ENCODE data around the gene CEMP1. TPM values are rescaled to one million over a fixed set of nuclear protein-coding genes. Genes with fewer than 3 reads are reported as not detected.
"Not testable (repeated sequence)": the region's sequence is repeated elsewhere in the genome, so short reads cannot be mapped to it uniquely, and the experiment has no call there.

The CEMP1 gene
- total RNA-seq, 2 donors from 2014 or later: 0.63 TPM; not detected in 1

GRCh38 chr16:2539845-2540458 is 8.7 kb upstream of the CEMP1 start:
- TF ChIP-seq, protein P1, sequence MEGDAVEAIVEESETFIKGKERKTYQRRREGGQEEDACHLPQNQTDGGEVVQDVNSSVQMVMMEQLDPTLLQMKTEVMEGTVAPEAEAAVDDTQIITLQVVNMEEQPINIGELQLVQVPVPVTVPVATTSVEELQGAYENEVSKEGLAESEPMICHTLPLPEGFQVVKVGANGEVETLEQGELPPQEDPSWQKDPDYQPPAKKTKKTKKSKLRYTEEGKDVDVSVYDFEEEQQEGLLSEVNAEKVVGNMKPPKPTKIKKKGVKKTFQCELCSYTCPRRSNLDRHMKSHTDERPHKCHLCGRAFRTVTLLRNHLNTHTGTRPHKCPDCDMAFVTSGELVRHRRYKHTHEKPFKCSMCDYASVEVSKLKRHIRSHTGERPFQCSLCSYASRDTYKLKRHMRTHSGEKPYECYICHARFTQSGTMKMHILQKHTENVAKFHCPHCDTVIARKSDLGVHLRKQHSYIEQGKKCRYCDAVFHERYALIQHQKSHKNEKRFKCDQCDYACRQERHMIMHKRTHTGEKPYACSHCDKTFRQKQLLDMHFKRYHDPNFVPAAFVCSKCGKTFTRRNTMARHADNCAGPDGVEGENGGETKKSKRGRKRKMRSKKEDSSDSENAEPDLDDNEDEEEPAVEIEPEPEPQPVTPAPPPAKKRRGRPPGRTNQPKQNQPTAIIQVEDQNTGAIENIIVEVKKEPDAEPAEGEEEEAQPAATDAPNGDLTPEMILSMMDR (IDR thresholded peaks at IDR 0.05): peak; percentile 25
- Histone ChIP-seq H3K4me1 (ENCODE audit: control insufficient read depth in 1 of 2, low read depth in 2 of 2) (peaks cover 21 to 38% of the 10 kb centered on the region in 2 donors), H3K4me3 (peak overlapping the region; percentile 77)
- not testable (repeated sequence) for H3K27me3 ChIP-seq (replicated peaks; ENCODE audit: insufficient read depth); H3K9me3 ChIP-seq; DNase-seq (ENCODE audit: low spot score); H3K27ac ChIP-seq; H3K36me3 ChIP-seq; ATAC-seq (ENCODE audit: insufficient number of reproducible peaks, low FRiP score, low read depth)

- not testable (repeated sequence) for H3K36me3 ChIP-seq; H3K27me3 ChIP-seq (replicated peaks; ENCODE audit: insufficient read depth); H3K9me3 ChIP-seq; ATAC-seq (ENCODE audit: insufficient number of reproducible peaks, low FRiP score, low read depth); H3K27ac ChIP-seq; DNase-seq (ENCODE audit: low spot score)
- H3K4me1 ChIP-seq (ENCODE audit: control insufficient read depth in 1 of 2, low read depth in 2 of 2): peaks cover 21 to 38% of the 10 kb centered on the region in 2 donors
- H3K4me3 ChIP-seq: peak overlapping the region; percentile 77
Observed at GRCh38 chr16:2539192-2539844, 8.1 kb upstream of the CEMP1 start.

GRCh38 chr16:2537451-2538379 is 6.5 kb upstream of the CEMP1 start, which contains the start of gene PDPK1:
PDPK1 (plus strand) TSS chr16:2538021; CDS start chr16:2538113, 92 bp downstream.
- DNase-seq (ENCODE audit: low spot score): peak; percentile 70
- no peaks in the 10 kb centered on the region for H3K36me3 ChIP-seq
- peak within 1 kb of the TSS; percentile 69 to 82 for H3K27ac ChIP-seq
- ATAC-seq (ENCODE audit: insufficient number of reproducible peaks, low FRiP score, low read depth): peak; percentile 78
- H3K9me3 ChIP-seq: no peaks in the 10 kb centered on the region
- H3K27me3 ChIP-seq (replicated peaks; ENCODE audit: insufficient read depth): no peaks in the 10 kb centered on the region
- H3K4me1 ChIP-seq (ENCODE audit: control insufficient read depth in 1 of 2, low read depth in 2 of 2): peaks cover 21 to 42% of the 10 kb centered on the region in 2 donors
- TF ChIP-seq, protein P1 (IDR thresholded peaks at IDR 0.05): no peak
- H3K4me3 ChIP-seq: peak within 1 kb of the TSS; percentile 84

DNA sequence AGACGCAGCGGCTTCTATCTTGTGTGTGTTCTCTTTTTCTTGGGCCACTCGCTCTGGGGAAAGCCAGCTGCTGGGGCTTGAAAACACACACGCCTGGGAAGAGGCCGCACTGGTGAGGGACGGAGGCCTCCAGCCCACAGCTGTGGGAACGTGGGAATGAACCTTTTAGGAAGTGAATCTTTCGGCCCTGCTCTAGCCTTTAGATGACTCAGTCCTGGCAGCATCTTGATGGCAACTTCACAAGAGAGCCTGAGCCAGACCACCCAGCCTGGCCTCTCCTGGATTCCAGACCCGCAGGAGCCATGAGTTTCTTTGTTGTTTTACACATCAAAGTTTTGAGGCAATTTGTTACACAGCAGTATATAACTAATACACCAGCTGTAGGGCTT is 4.4 kb upstream of the CEMP1 start:
- no peak overlapping the region for H3K4me3 ChIP-seq
- H3K27ac ChIP-seq: peak overlapping the region in 1 of 2 donors; percentile 46
- H3K4me1 ChIP-seq (ENCODE audit: control insufficient read depth in 1 of 2, low read depth in 2 of 2): peaks cover 27 to 46% of the 10 kb centered on the region in 2 donors
- ATAC-seq (ENCODE audit: insufficient number of reproducible peaks, low FRiP score, low read depth): no peak
- no peaks in the 10 kb centered on the region for H3K36me3 ChIP-seq
- no peaks in the 10 kb centered on the region for H3K27me3 ChIP-seq (replicated peaks; ENCODE audit: insufficient read depth)
- H3K9me3 ChIP-seq: no peaks in the 10 kb centered on the region
- TF ChIP-seq, protein P1 (IDR thresholded peaks at IDR 0.05): no peak
- DNase-seq (ENCODE audit: low spot score): no peak

DNA sequence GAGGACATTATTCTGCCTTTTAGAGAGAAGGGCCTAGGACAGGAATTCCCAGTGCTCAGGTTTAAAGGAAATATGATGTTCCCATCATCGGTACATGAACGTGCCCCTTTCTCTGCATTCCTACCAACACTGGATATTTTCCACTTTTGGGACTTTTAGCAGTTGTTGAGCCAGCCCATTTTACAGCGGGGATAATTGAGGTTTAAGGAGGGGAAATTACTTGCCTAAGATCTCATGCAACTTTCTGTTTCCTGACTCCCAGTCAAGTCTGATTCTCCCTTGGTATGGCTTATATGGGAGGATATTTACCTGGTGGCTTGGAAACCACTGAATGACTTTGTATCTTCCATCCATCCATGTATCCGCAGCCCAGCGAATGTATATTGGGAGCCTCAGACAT is 3.1 kb upstream of the CEMP1 start:
- DNase-seq (ENCODE audit: low spot score); H3K4me3 ChIP-seq; H3K27me3 ChIP-seq (replicated peaks; ENCODE audit: insufficient read depth); H3K27ac ChIP-seq; ATAC-seq (ENCODE audit: insufficient number of reproducible peaks, low FRiP score, low read depth); H3K9me3 ChIP-seq; H3K36me3 ChIP-seq: not testable (repeated sequence)
- H3K4me1 ChIP-seq (ENCODE audit: control insufficient read depth in 1 of 2, low read depth in 2 of 2): peaks cover 18 to 35% of the 10 kb centered on the region in 2 donors

Measured in thoracic aorta (tissue), 2 donors.